HepG2 (cell line): Measurements from ENCODE around the gene C20orf96. TPM values are rescaled to one million over a fixed set of nuclear protein-coding genes. Genes with fewer than 3 reads are reported as not detected.

Source experiments
- ARID2 ChIP-seq: sonication (generic); formaldehyde crosslinking; IDR thresholded peaks from 2 replicates; pipeline ENCODE4 v1.8.1; 2022; ENCODE audit warnings: mild to moderate bottlenecking, missing genetic modification reagents, borderline replicate concordance
- ATAD3A ChIP-seq: sonication (generic); formaldehyde crosslinking; IDR thresholded peaks from 2 replicates; pipeline ENCODE4 v1.4.0; 2020; ENCODE audit warnings: missing genetic modification reagents
- BCL6 ChIP-seq: IDR thresholded peaks from 2 replicates; pipeline ENCODE4 v1.6.1; 2016; ENCODE audit warnings: missing genetic modification reagents, missing compliant biosample characterization
- CBX5 ChIP-seq: sonication (generic); formaldehyde crosslinking; IDR thresholded peaks from 2 replicates; pipeline ENCODE4 v1.4.0; 2020; ENCODE audit warnings: missing genetic modification reagents, borderline replicate concordance
- CHD2 ChIP-seq: IDR thresholded peaks from 2 replicates; pipeline ENCODE4 v1.6.1; 2011; ENCODE audit warnings: low read depth, low read length, improper control_type of control experiment
- ELK4 ChIP-seq: sonication (generic); formaldehyde crosslinking; IDR thresholded peaks from 2 replicates; pipeline ENCODE4 v1.9.0; 2021; ENCODE audit warnings: missing genetic modification reagents, borderline replicate concordance
- FOXK1 ChIP-seq: sonication (generic); formaldehyde crosslinking; IDR thresholded peaks from 2 replicates; pipeline ENCODE4 v1.4.0; 2020; ENCODE audit warnings: low read depth, missing genetic modification reagents, borderline replicate concordance
- FOXO4 ChIP-seq: sonication (generic); formaldehyde crosslinking; conservative IDR thresholded peaks from 2 replicates; pipeline ENCODE4 v1.8.1; 2023; ENCODE audit warnings: missing genetic modification reagents
- HNRNPH1 ChIP-seq: fragments of 200-400 bp; formaldehyde crosslinking; optimal IDR thresholded peaks from 2 replicates; pipeline ENCODE3; 2017; ENCODE audit warnings: mild to moderate bottlenecking, low read depth, low read length
- KDM6A ChIP-seq: IDR thresholded peaks from 2 replicates; pipeline ENCODE4 v1.6.1; 2016; ENCODE audit warnings: low read depth
- MED8 ChIP-seq: sonication (generic); formaldehyde crosslinking; IDR thresholded peaks from 2 replicates; pipeline ENCODE4 v1.8.1; 2023; ENCODE audit warnings: mild to moderate bottlenecking, missing genetic modification reagents; ENCODE audit not compliant: insufficient replicate concordance
- NFKB2 ChIP-seq: sonication (generic); formaldehyde crosslinking; IDR thresholded peaks from 2 replicates; pipeline ENCODE4 v1.4.0; 2020; ENCODE audit warnings: missing genetic modification reagents, borderline replicate concordance
- PAWR ChIP-seq: sonication (generic); formaldehyde crosslinking; IDR thresholded peaks from 2 replicates; pipeline ENCODE4 v1.4.0; 2020; ENCODE audit warnings: missing genetic modification reagents, mild to moderate bottlenecking, borderline replicate concordance
- RFX1 ChIP-seq: fragments of 450-650 bp; IDR thresholded peaks from 2 replicates; pipeline ENCODE4 v1.6.1; 2017
- SRSF4 ChIP-seq: fragments of 200-400 bp; formaldehyde crosslinking; IDR thresholded peaks from one replicate; pipeline ENCODE4 v1.6.1; 2018; ENCODE audit warnings: mild to moderate bottlenecking, low read depth, low read length, moderate library complexity; ENCODE audit not compliant: poor library complexity, severe bottlenecking
- TBL1XR1 ChIP-seq: fragments of 150-350 bp; IDR thresholded peaks from 2 replicates; pipeline ENCODE4 v1.6.1; 2014; ENCODE audit warnings: borderline replicate concordance, low read length; ENCODE audit not compliant: partially characterized antibody
- ZFP36L1 ChIP-seq: sonication (generic); formaldehyde crosslinking; IDR thresholded peaks from 2 replicates; pipeline ENCODE4 v1.8.0; 2022; ENCODE audit warnings: mild to moderate bottlenecking, missing genetic modification reagents, moderate library complexity
- ZFP82 ChIP-seq: sonication (generic); formaldehyde crosslinking; IDR thresholded peaks from 2 replicates; pipeline ENCODE4 v1.5.1; 2020; ENCODE audit warnings: mild to moderate bottlenecking, missing genetic modification reagents, borderline replicate concordance
- ZNF230 ChIP-seq: sonication (generic); formaldehyde crosslinking; IDR thresholded peaks from 2 replicates; pipeline ENCODE4 v1.4.0; 2020; ENCODE audit warnings: mild to moderate bottlenecking, missing genetic modification reagents
- ZNF256 ChIP-seq: sonication (generic); formaldehyde crosslinking; conservative IDR thresholded peaks from 2 replicates; pipeline ENCODE4 v1.4.0; 2020; ENCODE audit warnings: missing genetic modification reagents
- ZNF337 ChIP-seq: sonication (generic); formaldehyde crosslinking; IDR thresholded peaks from 2 replicates; pipeline ENCODE4 v1.5.1; 2020; ENCODE audit warnings: missing genetic modification reagents, low read depth, mild to moderate bottlenecking, borderline replicate concordance
- ZNF34 ChIP-seq: sonication (generic); formaldehyde crosslinking; IDR thresholded peaks from 2 replicates; pipeline ENCODE4 v1.4.0; 2020; ENCODE audit warnings: mild to moderate bottlenecking, missing genetic modification reagents, borderline replicate concordance
- ZNF672 ChIP-seq: sonication (generic); formaldehyde crosslinking; IDR thresholded peaks from 2 replicates; pipeline ENCODE4 v1.8.1; 2022; ENCODE audit warnings: missing genetic modification reagents
- ZNF777 ChIP-seq: sonication (generic); formaldehyde crosslinking; IDR thresholded peaks from 2 replicates; pipeline ENCODE4 v1.4.0; 2020; ENCODE audit warnings: missing genetic modification reagents
- ZNF850 ChIP-seq: sonication (generic); formaldehyde crosslinking; conservative IDR thresholded peaks from 2 replicates; pipeline ENCODE4 v1.9.0; 2021; ENCODE audit warnings: mild to moderate bottlenecking, missing genetic modification reagents
- ZSCAN22 ChIP-seq: sonication (generic); formaldehyde crosslinking; IDR thresholded peaks from 2 replicates; pipeline ENCODE4 v1.4.0; 2020; ENCODE audit warnings: mild to moderate bottlenecking, missing genetic modification reagents
- ZSCAN31 ChIP-seq: sonication (generic); formaldehyde crosslinking; IDR thresholded peaks from 2 replicates; pipeline ENCODE4 v1.5.0; 2020; ENCODE audit warnings: low read depth, mild to moderate bottlenecking, missing genetic modification reagents
- polyA plus RNA-seq, 8 experiments: library from polyadenylated mRNA; depleted of rRNA in 3 of 8; stranded (reverse) in 7 of 8; unstranded in 1 of 8; fragments of >200 nt; fragmentation: Illumina TruSeq in 4 of 8; extraction: Trizol in 4 of 8; gene quantifications; 2 replicates each; pipeline versions ENCODE4 v1.2.1 to v1.2.3, GENCODE V29; 2011 to 2016; ENCODE audit warnings: low read depth in 4 of 8, missing spikeins in 1 of 8, mixed read lengths in 1 of 8; ENCODE audit not compliant: insufficient read depth in 1 of 8
- total RNA-seq, 5 experiments: library from RNA; depleted of rRNA; stranded (reverse); fragments of >200 nt; fragmentation: Illumina TruSeq; extraction: Trizol; gene quantifications; 2 replicates each; pipeline ENCODE4 v1.2.3, GENCODE V29; 2016; ENCODE audit warnings: low read depth in 1 of 5

The C20orf96 gene
- total and polyA plus RNA-seq, 2 of the 13 experiments (the other 11 are each of a cell fraction or from before 2014, with no cell fraction given), result 3.8 to 20.6 TPM

GRCh38 chr20:309841-310644, 19.5 kb upstream of the C20orf96 start (continued):
- TF ChIP-seq FOXO4 (CRISPR knock-in tag), result 0 out of 2 replicates have a peak, but pooled peaks have one; percentile 71
- no peak for TF ChIP-seq ZNF850 (CRISPR knock-in tag)
- 0 out of 2 replicates have a peak, but pooled peaks have one; percentile 75 for TF ChIP-seq ZNF337
- TF ChIP-seq SRSF4, result no peak
- no peak; the same call in 1 of the 2 replicates for TF ChIP-seq CBX5 (CRISPR knock-in tag)
- 0 out of 2 replicates have a peak, but pooled peaks have one; percentile 26 for TF ChIP-seq ATAD3A (CRISPR knock-in tag)
- TF ChIP-seq BCL6 (CRISPR knock-in tag), result no peak
- TF ChIP-seq KDM6A, result no peak; the same call in 1 of the 2 replicates
- TF ChIP-seq TBL1XR1, result no peak
- TF ChIP-seq RFX1, result peak; percentile 87
- TF ChIP-seq ZNF34 (CRISPR knock-in tag), result no peak
- TF ChIP-seq ZSCAN31, result peak; percentile 69; the same call in 1 of the 2 replicates
- TF ChIP-seq ZSCAN22, result no peak
- TF ChIP-seq ZFP82 (CRISPR knock-in tag), result no peak; the same call in 1 of the 2 replicates
- TF ChIP-seq ZFP36L1 (CRISPR knock-in tag), result peak; percentile 63; the same call in 1 of the 2 replicates
- TF ChIP-seq CHD2, result peak; percentile 40; the same call in 1 of the 2 replicates
- TF ChIP-seq MED8, result no peak
- 0 out of 2 replicates have a peak, but pooled peaks have one; percentile 64 for TF ChIP-seq ZNF230 (CRISPR knock-in tag)
- no peak for TF ChIP-seq ELK4
- TF ChIP-seq ZNF777 (CRISPR knock-in tag), result no peak
- no peak for TF ChIP-seq ZNF672 (CRISPR knock-in tag)
- TF ChIP-seq HNRNPH1, result no peak
- no peak for TF ChIP-seq ZNF256 (CRISPR knock-in tag)
- peak; percentile 54; the same call in 1 of the 2 replicates for TF ChIP-seq NFKB2 (CRISPR knock-in tag)
- TF ChIP-seq FOXK1 (CRISPR knock-in tag), result no peak; the same call in 1 of the 2 replicates
- 0 out of 2 replicates have a peak, but pooled peaks have one; percentile 74 for TF ChIP-seq ARID2 (CRISPR knock-in tag)
- TF ChIP-seq PAWR (CRISPR knock-in tag), result no peak
